ENCODE measurements around the gene PLD4.
"Not testable (repeated sequence)": the region's sequence is repeated elsewhere in the genome, so short reads cannot be mapped to it uniquely, and the experiment has no call there.

Gene PLD4

DNA sequence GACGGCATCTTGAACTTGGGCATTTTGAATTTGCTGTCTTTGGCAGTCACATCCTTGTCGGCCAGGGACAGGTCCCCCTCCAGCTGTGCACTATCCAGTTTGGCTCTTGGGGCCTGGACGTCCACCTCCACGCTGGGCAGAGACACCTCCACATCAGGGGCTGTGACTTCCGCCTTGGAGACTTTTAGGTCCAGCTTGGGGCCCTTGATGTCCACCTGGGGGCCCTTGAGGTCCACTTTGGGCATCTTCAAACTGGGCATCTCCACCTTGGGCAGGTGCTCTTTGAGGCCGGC lies 19.3 kb downstream of the PLD4 start:
- not testable (repeated sequence) for H3K18ac ChIP-seq (ENCODE audit: low read length); H2BK5ac ChIP-seq (ENCODE audit: low read depth, low read length, poor library complexity); H3K36me3 ChIP-seq (ENCODE audit: control insufficient read depth in 1 of 2, insufficient read depth in 2 of 2, low read length in 2 of 2); H3K27me3 ChIP-seq (ENCODE audit: insufficient read depth, low read length); H2BK120ac ChIP-seq (ENCODE audit: insufficient read depth, low read length, poor library complexity); H3K4me3 ChIP-seq (ENCODE audit: low read depth, low read length); H3K9ac ChIP-seq (ENCODE audit: low read length); H3K14ac ChIP-seq (ENCODE audit: low read length); H2BK12ac ChIP-seq (ENCODE audit: low read length); H4K12ac ChIP-seq (ENCODE audit: low read depth, low read length); H2AK5ac ChIP-seq (ENCODE audit: low read length); H3K4ac ChIP-seq (ENCODE audit: low read depth, low read length); H4K8ac ChIP-seq (ENCODE audit: low read depth, low read length); H3K79me2 ChIP-seq (ENCODE audit: control insufficient read depth, insufficient read depth, low read length, poor library complexity); H3K4me2 ChIP-seq (ENCODE audit: low read length); DNase-seq; H3K4me1 ChIP-seq (ENCODE audit: control insufficient read depth in 1 of 2, insufficient read depth in 2 of 2, low read length in 2 of 2); H3K23ac ChIP-seq (ENCODE audit: low read length); H2AFZ ChIP-seq (ENCODE audit: insufficient read depth, low read length, poor library complexity); H3K27ac ChIP-seq (ENCODE audit: low read depth, low read length); H4K91ac ChIP-seq (ENCODE audit: low read depth, low read length); H3K79me1 ChIP-seq (ENCODE audit: low read length)
- WGBS (ENCODE audit: extremely low coverage, insufficient coverage, insufficient read length), result no CpG with 5 or more reads among the region's 6 CpGs
- H3K9me3 ChIP-seq (ENCODE audit: insufficient read depth, low read depth, low read length), result peaks cover 27% of the 10 kb centered on the region

- H3K18ac ChIP-seq (ENCODE audit: low read length); H3K9ac ChIP-seq (ENCODE audit: low read length); H3K4ac ChIP-seq (ENCODE audit: low read depth, low read length); H4K8ac ChIP-seq (ENCODE audit: low read depth, low read length); H2BK12ac ChIP-seq (ENCODE audit: low read length); H3K79me2 ChIP-seq (ENCODE audit: control insufficient read depth, insufficient read depth, low read length, poor library complexity); H4K12ac ChIP-seq (ENCODE audit: low read depth, low read length); H3K4me3 ChIP-seq (ENCODE audit: low read depth, low read length); H2BK120ac ChIP-seq (ENCODE audit: insufficient read depth, low read length, poor library complexity); H2BK5ac ChIP-seq (ENCODE audit: low read depth, low read length, poor library complexity); H3K79me1 ChIP-seq (ENCODE audit: low read length); H3K27ac ChIP-seq (ENCODE audit: low read depth, low read length); H3K23ac ChIP-seq (ENCODE audit: low read length); DNase-seq; H2AFZ ChIP-seq (ENCODE audit: insufficient read depth, low read length, poor library complexity); H3K4me1 ChIP-seq (ENCODE audit: control insufficient read depth in 1 of 2, insufficient read depth in 2 of 2, low read length in 2 of 2); H3K27me3 ChIP-seq (ENCODE audit: insufficient read depth, low read length); H3K36me3 ChIP-seq (ENCODE audit: control insufficient read depth in 1 of 2, insufficient read depth in 2 of 2, low read length in 2 of 2); H3K4me2 ChIP-seq (ENCODE audit: low read length); H2AK5ac ChIP-seq (ENCODE audit: low read length); H3K14ac ChIP-seq (ENCODE audit: low read length); H4K91ac ChIP-seq (ENCODE audit: low read depth, low read length): not testable (repeated sequence)
- WGBS (ENCODE audit: extremely low coverage, insufficient coverage, insufficient read length), result no CpG with 5 or more reads among the region's 29 CpGs
- H3K9me3 ChIP-seq (ENCODE audit: insufficient read depth, low read depth, low read length), result peaks cover 31% of the 10 kb centered on the region
Measured at GRCh38 chr14:104944436-104945205, 19.9 kb downstream of the PLD4 start.

- H3K36me3 ChIP-seq (ENCODE audit: control insufficient read depth in 1 of 2, insufficient read depth in 2 of 2, low read length in 2 of 2); H4K8ac ChIP-seq (ENCODE audit: low read depth, low read length); H2AFZ ChIP-seq (ENCODE audit: insufficient read depth, low read length, poor library complexity); H4K12ac ChIP-seq (ENCODE audit: low read depth, low read length); H3K23ac ChIP-seq (ENCODE audit: low read length); H3K9ac ChIP-seq (ENCODE audit: low read length); H2BK5ac ChIP-seq (ENCODE audit: low read depth, low read length, poor library complexity); DNase-seq; H3K4me3 ChIP-seq (ENCODE audit: low read depth, low read length); H3K4me2 ChIP-seq (ENCODE audit: low read length); H4K91ac ChIP-seq (ENCODE audit: low read depth, low read length); H2BK120ac ChIP-seq (ENCODE audit: insufficient read depth, low read length, poor library complexity); H3K27ac ChIP-seq (ENCODE audit: low read depth, low read length); H3K79me2 ChIP-seq (ENCODE audit: control insufficient read depth, insufficient read depth, low read length, poor library complexity); H3K4ac ChIP-seq (ENCODE audit: low read depth, low read length); H3K27me3 ChIP-seq (ENCODE audit: insufficient read depth, low read length); H3K18ac ChIP-seq (ENCODE audit: low read length); H3K14ac ChIP-seq (ENCODE audit: low read length); H2BK12ac ChIP-seq (ENCODE audit: low read length); H2AK5ac ChIP-seq (ENCODE audit: low read length); H3K4me1 ChIP-seq (ENCODE audit: control insufficient read depth in 1 of 2, insufficient read depth in 2 of 2, low read length in 2 of 2); H3K79me1 ChIP-seq (ENCODE audit: low read length): not testable (repeated sequence)
- H3K9me3 ChIP-seq (ENCODE audit: insufficient read depth, low read depth, low read length), result peaks cover 31% of the 10 kb centered on the region
- WGBS (ENCODE audit: extremely low coverage, insufficient coverage, insufficient read length), result no CpG with 5 or more reads among the region's 20 CpGs
Measured at GRCh38 chr14:104945266-104945665, 20.6 kb downstream of the PLD4 start.

DNA sequence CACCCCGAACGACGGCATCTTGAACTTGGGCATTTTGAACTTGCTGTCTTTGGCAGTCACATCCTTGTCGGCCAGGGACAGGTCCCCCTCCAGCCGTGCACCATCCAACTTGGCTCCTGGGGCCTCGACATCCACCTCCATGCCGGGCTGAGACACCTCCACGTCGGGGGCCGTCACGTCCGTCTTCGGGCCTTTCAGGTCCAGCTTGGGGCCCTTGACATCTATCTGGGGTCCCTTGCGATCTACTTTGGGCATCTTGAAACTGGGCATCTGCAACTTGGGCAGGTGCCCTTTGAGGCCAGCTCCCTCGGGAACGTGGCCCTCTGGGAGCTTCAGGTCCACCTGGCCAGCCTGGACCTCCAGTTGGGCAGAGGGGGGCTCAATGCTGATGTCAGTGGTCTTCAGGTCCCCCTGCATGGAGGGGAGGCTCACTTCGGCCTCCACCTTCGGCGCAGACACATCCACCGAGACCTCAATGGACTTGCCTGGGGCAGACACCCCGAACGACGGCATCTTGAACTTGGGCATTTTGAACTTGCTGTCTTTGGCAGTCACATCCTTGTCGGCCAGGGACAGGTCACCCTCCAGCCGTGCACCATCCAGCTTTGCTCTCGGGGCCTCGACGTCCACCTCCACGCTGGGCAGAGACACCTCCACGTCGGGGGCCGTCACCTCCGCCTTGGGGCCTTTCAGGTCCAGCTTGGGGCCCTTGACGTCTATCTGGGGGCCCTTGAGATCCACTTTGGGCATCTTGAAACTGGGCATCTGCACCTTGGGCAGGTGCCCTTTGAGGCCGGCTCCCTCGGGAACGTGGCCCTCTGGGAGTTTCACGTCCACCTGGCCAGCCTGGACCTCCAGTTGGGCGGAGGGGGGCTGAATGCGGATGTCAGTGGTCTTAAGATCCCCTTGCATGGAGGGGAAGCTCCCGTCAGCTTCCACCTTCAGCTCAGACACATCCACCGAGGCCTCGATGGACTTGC lies 21.6 kb downstream of the PLD4 start:
- not testable (repeated sequence) for DNase-seq; H3K18ac ChIP-seq (ENCODE audit: low read length); H2AK5ac ChIP-seq (ENCODE audit: low read length); H4K8ac ChIP-seq (ENCODE audit: low read depth, low read length); H2BK5ac ChIP-seq (ENCODE audit: low read depth, low read length, poor library complexity); H3K9ac ChIP-seq (ENCODE audit: low read length); H2AFZ ChIP-seq (ENCODE audit: insufficient read depth, low read length, poor library complexity); H3K36me3 ChIP-seq (ENCODE audit: control insufficient read depth in 1 of 2, insufficient read depth in 2 of 2, low read length in 2 of 2); H3K27ac ChIP-seq (ENCODE audit: low read depth, low read length); H3K4me3 ChIP-seq (ENCODE audit: low read depth, low read length); H2BK120ac ChIP-seq (ENCODE audit: insufficient read depth, low read length, poor library complexity); H3K4me2 ChIP-seq (ENCODE audit: low read length); H3K27me3 ChIP-seq (ENCODE audit: insufficient read depth, low read length); H2BK12ac ChIP-seq (ENCODE audit: low read length); H3K23ac ChIP-seq (ENCODE audit: low read length); H3K4ac ChIP-seq (ENCODE audit: low read depth, low read length); H3K79me2 ChIP-seq (ENCODE audit: control insufficient read depth, insufficient read depth, low read length, poor library complexity); H3K4me1 ChIP-seq (ENCODE audit: control insufficient read depth in 1 of 2, insufficient read depth in 2 of 2, low read length in 2 of 2); H3K79me1 ChIP-seq (ENCODE audit: low read length); H4K12ac ChIP-seq (ENCODE audit: low read depth, low read length); H3K14ac ChIP-seq (ENCODE audit: low read length); H4K91ac ChIP-seq (ENCODE audit: low read depth, low read length)
- no CpG with 5 or more reads among the region's 43 CpGs for WGBS (ENCODE audit: extremely low coverage, insufficient coverage, insufficient read length)
- H3K9me3 ChIP-seq (ENCODE audit: insufficient read depth, low read depth, low read length), result peaks cover 33% of the 10 kb centered on the region
